NAMALWA (cell line): Measurements from ENCODE around the gene NFIC.

Source experiments
- DNase-seq: peaks from one replicate; pipeline ENCODE4 v3.0.0-alpha.2; 2015; ENCODE audit warnings: low spot score

Gene NFIC

DNA sequence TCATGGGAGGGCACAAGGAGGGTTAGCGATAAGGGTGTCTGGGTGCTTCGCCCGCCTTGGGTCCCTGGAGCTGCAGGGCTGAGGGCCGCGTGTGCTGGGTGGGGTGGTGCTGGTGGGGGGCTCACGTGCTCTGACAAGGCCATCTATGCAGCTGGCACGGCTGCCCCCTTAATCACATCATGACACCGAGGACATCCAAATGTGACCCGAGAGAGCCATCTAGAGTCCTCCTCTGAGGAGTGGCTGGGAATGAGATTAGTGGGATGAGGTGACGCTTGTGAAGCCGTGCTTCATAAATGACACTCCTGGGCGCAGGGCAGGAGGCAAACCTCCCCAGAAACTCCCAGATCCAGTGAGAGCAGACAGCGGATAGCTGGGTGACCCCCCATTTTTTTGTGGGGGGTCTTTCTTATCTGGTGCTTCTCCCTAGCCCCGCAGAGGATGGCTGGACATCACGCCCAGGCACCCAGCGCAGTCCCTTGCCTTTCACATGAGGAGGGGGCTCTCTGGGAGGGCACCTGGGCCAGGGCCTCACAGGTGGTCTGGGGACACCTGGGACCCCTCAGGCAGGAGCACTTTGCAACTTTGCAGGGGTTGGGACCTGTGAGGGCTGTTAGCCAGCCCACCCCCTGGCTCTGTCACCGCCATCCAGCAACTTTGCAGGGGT is 146.3 kb downstream of the NFIC start:
- no peak for DNase-seq

- no peak for DNase-seq
Observed at GRCh38 chr19:3513229-3514140, 147.1 kb downstream of the NFIC start.

- DNase-seq, result no peak
Observed at GRCh38 chr19:3514930-3515329, 148.5 kb downstream of the NFIC start.

GRCh38 chr19:3515891-3516422 is 149.6 kb downstream of the NFIC start:
- peak; percentile 51 for DNase-seq

DNA sequence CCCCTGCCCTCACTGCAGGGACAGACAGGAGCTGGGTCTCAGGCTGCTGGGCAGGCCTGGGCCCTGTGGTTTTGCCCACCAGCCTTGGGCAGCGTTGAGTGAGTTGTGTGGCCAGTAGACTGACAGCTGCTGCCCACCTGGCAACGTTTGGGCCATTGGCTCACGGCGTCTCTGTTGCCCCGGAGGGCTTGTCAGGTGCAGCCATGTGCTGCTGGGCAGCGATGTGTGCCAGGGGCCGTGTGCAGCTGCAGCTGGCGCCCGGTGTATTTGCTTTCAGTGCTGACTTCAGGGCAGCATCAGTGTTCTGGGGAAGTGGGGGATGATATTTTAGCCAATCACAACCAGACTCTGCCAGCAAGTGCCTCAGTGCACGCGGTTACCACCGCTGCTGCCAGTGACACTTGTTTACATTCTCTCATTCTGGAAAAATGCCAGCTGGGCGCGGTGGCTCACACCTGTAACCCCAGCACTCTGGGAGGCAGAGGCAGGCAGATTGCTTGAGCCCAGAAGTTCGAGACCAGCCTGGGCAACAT is 150.4 kb downstream of the NFIC start:
- peak; percentile 98 for DNase-seq

DNA sequence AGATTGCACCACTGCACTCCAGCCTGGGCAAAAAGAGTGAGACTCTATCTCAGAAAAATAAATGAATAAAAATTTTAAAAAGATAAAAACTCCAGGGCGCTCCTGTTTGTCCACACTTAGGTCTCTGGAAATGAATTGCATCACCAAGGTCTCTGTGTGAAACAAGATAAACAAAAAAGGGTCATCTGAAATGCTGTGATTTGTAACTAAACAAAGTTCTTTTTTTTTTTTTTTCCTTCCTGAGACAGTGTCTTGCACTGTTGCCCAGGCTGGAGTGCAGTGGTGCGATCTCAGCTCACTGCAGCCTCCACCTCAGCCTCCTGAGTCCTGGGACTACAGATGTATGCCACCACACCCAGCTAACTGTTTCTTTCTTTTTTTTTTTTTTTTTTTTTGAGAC is 151.3 kb downstream of the NFIC start:
- no peak for DNase-seq

DNA sequence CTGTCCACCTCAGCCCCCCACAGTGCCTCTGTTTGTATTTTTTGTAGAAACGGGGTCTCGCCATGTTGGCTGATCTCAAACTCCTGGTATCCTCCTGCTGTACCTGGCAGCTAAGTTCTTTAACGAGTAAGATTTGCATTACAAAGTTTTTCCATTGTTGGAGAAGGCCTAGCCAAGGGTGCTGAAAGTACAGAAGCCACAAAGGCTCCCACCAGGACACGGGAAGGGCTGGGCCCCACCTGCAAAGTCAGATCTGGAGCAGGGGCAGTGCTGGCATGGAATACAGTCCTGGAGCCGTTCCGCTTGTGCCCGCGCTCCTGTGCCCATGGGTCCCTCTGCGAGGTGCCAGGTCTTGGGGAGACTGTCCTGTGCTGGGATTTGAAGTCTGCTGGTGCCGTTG is 151.9 kb downstream of the NFIC start:
- DNase-seq, result no peak

DNA sequence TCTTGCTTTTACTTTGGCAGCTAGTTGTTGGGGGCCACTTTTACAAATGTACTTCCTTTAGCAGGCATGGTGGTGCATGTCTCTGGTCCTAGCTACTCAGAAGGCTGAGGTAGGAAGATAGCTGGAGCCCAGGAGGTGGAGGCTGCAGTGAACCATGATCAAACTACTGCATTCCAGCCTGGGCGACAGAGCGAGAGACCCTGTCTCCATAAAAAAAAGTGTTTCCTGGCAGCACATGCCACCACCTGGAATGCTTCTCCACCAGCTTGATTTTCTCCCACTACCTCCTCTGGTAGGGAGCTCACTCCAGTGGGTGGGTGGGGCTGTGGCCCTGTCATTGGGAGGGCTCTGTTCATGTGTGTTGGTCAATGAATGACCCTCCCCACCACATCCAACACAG is 152.3 kb downstream of the NFIC start:
- no peak for DNase-seq
